ENCODE data around the gene IFITM1.
"Not testable (repeated sequence)": the region's sequence is repeated elsewhere in the genome, so short reads cannot be mapped to it uniquely, and the experiment has no call there.

The IFITM1 gene

GRCh38 chr11:308740-309665 is 4.8 kb upstream of the IFITM1 start:
- not testable (repeated sequence) for DNase-seq (ENCODE audit: low read depth)

- not testable (repeated sequence) for DNase-seq (ENCODE audit: low read depth)
Measured at GRCh38 chr11:309979-310572, 3.8 kb upstream of the IFITM1 start.

GRCh38 chr11:311013-311748 is 2.7 kb upstream of the IFITM1 start:
- not testable (repeated sequence) for DNase-seq (ENCODE audit: low read depth)

- DNase-seq (ENCODE audit: low read depth) = no peak
Measured at GRCh38 chr11:312092-312816, 1.6 kb upstream of the IFITM1 start.

GRCh38 chr11:313304-313786 is 495 bp upstream of the IFITM1 start:
- DNase-seq (ENCODE audit: low read depth) = no peak

- DNase-seq (ENCODE audit: low read depth) = not testable (repeated sequence)
Measured at GRCh38 chr11:314554-314875, 675 bp downstream of the IFITM1 start.

GRCh38 chr11:315051-315481 is 1.2 kb downstream of the IFITM1 start:
- DNase-seq (ENCODE audit: low read depth) = no peak

- no peak for DNase-seq (ENCODE audit: low read depth)
Measured at GRCh38 chr11:315516-315994, 1.7 kb downstream of the IFITM1 start.

GRCh38 chr11:316031-316701 is 2.3 kb downstream of the IFITM1 start:
- DNase-seq (ENCODE audit: low read depth) = no peak

- DNase-seq (ENCODE audit: low read depth) = no peak
Measured at GRCh38 chr11:316891-317301, 3.1 kb downstream of the IFITM1 start.

GRCh38 chr11:317668-318404 is 4.0 kb downstream of the IFITM1 start:
- not testable (repeated sequence) for DNase-seq (ENCODE audit: low read depth)

- DNase-seq (ENCODE audit: low read depth) = not testable (repeated sequence)
Measured at GRCh38 chr11:318405-319120, 4.7 kb downstream of the IFITM1 start.

GRCh38 chr11:319121-319887 is 5.5 kb downstream of the IFITM1 start:
- DNase-seq (ENCODE audit: low read depth) = not testable (repeated sequence)

- not testable (repeated sequence) for DNase-seq (ENCODE audit: low read depth)
Measured at GRCh38 chr11:319888-320273, 6.0 kb downstream of the IFITM1 start.

GRCh38 chr11:324156-324555 is 10.3 kb downstream of the IFITM1 start:
- no peak for DNase-seq (ENCODE audit: low read depth)

- DNase-seq (ENCODE audit: low read depth) = not testable (repeated sequence)
Measured at GRCh38 chr11:324593-325517, 11.0 kb downstream of the IFITM1 start.

- DNase-seq (ENCODE audit: low read depth) = no peak
Measured at GRCh38 chr11:325796-326591, 12.2 kb downstream of the IFITM1 start.
